DMS114 treated with DMSO at 0.1 percent for 48 hours (cell line): ENCODE data around the gene SLC6A3.

Experiments
- DNase-seq: peaks from one replicate; lab custom pipeline; 2025; ENCODE audit not compliant: unreplicated experiment; lab: John Stamatoyannopoulos, UW

The SLC6A3 gene

DNA sequence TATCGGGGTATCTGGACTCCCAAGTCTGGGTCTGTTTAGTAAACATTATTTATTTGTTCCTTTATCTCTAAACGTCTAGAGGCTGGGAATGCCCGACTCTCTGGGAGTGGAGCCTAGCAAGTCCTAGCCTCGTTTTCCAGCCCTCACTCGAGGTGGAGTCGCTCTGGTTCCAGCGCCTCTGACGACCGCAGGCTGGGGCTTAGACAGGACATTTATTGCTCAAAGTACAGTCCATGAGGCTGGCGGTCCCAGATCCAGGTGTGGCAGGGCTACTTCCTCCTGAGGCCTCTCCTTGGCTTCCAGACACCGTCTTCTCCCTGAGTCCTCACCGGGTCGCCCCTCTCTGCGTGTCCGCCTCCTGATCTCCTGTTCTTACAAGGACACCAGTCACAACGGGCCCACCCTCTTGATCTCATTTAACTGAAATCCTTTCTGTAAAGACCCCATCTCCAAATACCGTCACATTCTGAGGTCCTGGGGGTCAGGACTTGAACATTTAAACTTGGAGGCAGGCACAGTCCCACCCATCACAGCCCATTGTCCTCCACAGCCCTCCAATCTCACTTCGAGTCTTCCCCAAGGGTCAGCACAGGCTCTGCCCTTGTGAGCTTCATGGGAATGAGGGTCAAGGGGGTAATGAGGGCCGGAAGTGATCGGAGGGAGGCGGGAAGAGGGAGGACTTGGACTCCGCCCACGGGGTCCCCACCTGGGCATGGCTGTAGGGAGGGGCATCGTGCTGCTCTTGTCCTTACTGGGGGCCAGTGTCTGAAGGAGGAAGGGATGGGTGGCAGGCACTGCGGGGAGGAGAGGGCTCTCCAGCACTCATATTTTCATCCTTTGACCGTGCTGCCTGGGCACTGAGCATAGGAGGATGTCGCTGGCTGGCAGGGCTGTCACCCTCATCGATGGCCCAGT, 88.1 kb downstream of the SLC6A3 start:
- DNase-seq, result no peak

DNA sequence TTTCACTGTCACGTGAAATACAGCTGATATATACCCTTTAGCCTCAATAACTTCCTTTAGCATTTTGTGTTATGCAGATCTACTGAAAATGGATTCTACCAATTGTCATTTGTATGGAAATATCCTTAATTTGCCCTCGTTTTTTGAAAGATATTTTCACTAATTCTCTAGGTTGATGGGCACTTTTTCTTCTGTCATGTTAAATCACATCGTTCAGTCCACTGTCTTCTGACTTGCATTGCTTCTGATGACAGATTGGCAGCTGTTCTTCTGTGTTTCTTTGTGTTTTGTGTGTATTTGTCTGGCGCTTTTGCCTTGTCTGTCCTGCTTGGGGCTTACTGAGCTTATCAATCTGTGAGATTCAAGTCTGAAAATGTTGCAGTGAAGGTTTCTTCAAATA, 90.7 kb downstream of the SLC6A3 start:
- DNase-seq, result no peak

DNA sequence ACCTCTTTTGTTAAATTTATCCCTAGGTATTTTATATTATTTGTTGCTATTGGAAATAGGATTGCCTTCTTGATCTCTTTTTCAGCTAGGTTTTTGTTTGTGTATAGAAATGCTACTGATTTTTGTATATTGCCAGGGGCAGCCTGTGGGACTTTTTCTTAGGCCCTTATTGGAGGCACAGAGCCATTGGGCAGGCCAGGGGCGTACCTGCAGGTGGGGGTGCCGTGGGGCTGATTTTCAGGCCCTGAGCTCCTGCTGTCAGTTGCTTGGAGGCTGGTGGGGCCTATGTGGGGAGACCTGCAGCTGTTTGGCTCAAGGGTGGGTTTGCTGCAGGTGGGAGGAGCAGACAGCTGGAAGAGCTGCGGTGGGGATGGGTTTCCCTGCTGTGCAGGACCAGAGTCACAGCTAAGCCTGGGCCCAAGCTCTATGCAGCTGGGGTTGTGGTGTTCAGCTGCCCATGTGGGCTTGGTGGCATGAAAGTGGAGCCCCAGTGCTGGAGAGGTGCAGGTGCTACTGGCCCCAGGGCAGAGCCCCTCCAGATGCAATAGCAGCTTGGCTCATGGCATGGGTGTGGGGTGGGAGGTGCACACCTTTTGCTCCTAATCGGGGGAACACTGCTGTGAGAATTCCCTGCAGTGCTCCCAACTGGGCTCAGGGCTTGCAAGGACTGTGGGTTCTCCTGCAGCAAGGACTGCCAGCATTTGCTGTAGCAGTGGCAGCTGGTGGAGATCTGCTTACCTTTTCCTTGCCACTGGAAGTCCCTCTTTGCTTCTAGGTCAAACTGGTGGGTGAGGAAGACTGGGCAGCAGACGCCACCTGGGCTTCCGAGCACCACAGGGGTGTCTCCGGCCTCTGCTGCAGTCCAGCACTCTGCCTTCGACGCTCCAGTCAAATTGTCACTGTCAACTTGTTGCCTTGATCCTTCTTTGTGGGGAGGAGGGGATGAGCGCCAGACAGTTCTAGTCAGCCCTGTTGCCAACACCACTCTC, 92.7 kb downstream of the SLC6A3 start:
- no peak for DNase-seq

DNA sequence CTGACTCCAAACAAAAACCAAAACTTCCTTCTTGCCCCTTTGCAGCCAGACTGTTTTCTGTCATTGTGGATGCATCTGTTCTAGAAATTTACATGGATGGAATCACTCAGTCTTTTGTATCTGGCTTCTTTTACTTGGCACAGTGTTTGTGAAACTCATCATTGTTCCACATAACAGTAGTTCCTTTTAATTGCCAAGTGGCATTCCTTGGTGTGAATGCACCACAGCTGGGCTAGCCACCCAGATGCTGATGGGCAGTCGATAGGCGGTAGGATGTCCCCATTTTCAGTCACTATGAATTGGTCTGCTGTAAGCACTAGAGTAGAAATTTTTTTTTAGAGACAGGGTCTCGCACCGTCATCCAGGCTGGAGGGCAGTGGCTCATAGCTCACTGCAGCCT, 94.1 kb downstream of the SLC6A3 start:
- no peak for DNase-seq

DNA sequence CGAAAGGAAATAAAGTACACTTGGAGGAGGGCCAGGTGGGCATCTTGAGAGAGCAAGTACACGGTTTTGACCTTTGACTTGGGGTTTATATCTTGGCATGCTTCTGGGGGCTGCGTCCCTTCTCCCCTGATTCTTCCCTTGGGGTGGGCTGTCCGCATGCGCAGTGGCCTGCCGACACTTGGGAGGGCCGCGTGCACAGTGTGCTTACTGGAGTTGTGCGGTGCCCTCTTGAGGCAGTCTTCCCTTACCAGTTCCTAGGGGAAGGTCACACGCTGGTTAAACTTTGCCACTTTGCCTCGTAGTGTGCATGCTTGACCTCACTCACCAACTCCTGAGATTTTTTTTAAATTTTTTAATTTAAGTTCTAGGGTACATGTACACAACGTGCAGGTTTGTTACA, 96.0 kb downstream of the SLC6A3 start:
- DNase-seq, result no peak

DNA sequence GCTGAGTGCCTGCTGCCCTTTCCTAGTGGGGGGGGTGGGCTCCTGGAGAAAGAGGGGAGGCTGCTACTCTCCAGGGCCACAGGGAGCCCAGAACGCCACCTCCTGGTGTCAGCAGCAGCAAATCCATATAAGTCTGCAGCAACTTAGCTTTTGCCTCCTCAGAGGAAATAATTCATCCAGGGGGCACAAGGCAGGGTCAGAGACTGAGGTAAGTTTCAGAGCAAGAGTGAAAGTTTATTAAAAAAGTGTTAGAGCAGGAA, 96.3 kb downstream of the SLC6A3 start:
- no peak for DNase-seq

DNA sequence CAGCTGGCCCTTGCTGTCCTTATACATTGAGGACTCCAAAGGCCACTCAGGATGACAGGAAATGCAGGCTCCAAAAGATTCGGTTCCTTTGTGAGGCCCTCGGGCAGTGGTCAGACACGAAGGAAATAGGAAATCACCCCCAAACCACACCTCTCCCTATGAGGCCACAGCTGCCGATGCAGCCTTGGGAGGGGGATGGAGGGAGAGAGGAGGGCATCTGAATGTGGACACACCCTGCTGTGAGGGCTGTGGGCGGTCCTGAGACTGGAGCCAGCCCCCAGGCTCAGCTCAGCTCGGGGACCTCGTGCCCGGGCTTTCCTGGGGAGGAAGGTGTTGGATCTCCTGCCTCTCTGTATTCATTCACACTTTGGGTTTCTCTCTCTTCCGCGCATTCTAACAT, 97.7 kb downstream of the SLC6A3 start:
- DNase-seq, result no peak

DNA sequence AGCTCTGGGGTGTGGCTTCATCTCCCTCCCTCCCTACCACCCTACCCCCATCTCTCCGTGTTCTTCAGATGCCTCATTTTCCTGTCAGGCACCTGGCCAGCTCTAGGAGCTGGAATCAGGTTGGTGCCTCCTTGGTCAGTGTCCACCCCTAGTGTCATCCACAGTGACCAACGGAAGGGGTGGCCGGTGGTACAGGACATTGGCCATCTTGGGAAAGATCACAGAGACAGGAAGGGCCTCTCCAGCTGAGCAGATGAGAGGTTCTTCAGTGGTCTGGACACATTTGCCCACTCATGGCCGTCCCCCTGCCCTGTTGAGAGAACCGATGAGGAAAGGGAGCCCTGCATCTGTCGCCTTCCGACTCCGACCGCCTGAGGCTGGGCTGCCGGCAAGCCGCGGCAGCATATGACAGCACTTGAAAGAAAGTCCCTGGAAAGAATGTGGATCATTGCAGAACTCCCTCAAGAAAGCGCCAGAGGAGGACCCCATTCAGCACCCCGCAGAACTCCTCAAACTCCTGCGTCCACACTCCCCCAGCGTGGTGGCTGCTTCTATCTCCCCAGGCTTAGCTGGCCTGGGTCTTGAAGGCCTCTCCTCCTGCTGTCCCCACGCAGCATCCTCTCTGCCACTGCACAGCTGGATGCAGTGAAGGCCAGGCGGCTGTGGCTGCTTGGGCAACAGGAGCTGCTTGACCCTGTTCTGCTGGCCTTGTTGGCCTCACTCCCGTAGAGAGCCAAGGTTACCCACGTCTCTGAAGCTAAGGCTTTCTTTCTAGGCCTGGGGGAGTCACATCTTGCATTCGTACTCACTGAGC, 98.4 kb downstream of the SLC6A3 start:
- DNase-seq, result no peak

DNA sequence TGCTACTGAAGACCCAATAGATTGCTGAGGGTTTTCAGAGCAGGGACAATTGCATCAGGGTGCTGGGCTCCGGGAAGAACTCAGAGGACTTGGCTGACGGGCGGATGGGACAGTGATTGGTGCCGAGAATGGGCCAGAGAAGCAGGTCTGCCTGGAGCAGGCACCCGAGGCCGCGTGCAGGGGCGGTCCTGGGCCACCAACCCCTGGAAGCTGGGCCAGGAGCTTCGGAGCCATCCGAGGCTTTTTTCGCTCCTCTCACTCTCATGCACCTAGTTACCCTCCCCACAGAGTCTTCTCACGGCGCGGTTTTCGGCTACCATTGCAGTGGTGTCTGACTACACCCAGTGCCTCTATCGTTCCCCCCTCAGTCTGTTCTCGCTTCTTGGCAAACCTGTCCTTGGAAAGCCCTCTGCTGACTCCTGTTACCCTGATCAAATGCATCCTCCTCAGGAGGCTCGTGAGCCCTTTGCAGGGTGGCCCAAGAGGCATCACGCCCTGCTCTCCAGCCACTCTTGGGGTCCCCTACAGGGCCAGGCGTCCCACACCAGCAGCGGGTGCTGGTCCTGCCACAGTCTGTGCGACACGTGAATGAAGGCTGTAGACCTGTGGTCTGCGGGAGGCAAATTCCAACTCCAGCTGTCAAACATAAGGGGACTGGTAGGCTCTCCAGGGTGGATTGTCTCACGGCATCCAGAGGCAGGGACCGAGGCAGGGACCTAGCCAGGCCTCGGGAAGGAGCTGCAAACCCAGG, 99.2 kb downstream of the SLC6A3 start:
- no peak for DNase-seq

DNA sequence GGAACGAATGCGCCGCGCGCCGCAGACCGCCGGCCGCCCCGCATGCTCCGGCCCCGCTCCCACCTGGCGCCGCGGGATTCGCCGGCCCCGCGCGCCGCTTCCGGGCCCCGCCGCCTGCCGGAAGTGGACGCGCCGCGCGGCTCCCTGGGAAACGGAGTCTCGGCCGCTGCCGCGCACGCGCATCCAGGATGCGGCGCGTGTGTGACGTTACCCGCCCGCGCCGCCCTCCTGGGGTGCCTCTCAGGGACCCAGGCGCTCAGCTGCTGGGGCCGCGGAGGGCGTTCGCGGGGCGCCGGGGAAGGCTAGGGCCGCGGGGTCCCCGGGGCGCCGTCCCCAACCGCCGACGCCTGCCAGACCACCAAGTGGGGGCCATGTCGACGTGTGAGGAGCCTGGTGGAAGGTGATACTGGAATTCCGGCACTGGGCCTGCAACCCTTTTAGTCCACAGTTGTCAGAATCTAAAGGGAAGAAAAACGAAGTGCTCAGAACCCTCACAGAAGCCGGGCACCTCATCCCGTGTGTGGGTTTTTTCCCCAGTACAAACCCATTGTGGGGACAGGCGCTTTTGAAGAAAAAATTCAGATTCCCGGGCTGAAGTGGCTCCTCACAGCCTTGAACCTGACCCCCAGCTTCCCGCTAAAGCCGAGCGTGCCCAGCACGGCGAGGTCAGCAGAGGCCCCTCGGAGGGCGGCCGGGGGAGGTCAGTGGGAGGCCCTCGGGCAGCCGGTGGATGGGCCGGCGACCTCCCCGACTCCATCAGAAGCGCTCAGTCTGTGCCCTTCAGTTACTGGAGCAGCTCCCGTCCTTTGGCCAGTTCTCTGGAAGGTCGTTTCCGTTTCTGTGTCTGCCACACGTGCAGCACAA, 100.0 kb downstream of the SLC6A3 start, which contains the start of gene CLPTM1L:
CLPTM1L (minus strand) TSS at position 125 of the 864 bp plus-strand sequence. CDS start 258 bp downstream, outside the sequence.
- peak; percentile 64 for DNase-seq

DNA sequence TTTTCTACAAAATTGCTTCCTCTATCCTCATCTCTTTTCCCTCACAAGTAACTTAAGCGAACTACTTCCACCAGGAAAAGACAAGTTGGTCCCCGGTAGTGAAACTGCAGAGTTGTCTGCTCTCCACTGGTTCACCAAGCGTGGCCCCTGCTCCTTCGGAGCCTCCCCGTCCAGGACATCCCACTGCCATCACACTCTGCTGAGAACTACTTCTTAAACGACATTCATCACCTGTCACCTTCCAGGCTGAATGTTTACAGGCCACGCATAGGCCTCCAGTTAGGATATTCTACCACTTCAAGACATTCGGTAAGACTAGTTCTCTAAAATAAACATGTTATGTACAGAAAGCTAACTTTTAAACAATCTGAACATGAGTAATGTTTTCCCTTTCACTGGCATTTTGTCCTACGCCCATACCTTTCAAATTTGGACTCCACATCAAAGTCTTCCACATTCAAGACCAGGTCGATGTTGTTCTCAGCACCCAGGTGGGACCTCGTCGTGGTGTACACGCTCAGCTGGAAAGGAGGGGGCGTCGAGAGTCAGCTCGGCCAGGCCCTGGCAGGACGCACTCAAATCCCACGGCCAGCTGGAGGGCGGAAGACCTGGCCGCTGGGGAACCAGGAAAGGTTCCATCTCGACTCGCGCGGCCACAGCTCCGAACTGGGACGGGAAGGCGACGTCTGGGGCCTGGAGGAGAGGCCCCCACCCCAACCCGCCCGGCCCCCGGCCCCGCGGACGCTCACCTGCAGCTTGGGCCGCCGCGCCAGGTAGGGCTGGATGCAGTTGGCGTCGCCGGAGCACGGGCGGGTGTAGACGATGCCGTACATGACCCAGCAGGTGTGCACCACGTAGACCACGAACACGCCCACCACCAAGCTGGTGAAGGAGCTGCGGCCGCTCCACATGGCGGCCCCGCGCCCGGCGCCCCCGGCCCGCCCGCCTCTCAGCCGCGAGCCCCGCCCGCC, 101.0 kb downstream of the SLC6A3 start:
- DNase-seq, result no peak

DNA sequence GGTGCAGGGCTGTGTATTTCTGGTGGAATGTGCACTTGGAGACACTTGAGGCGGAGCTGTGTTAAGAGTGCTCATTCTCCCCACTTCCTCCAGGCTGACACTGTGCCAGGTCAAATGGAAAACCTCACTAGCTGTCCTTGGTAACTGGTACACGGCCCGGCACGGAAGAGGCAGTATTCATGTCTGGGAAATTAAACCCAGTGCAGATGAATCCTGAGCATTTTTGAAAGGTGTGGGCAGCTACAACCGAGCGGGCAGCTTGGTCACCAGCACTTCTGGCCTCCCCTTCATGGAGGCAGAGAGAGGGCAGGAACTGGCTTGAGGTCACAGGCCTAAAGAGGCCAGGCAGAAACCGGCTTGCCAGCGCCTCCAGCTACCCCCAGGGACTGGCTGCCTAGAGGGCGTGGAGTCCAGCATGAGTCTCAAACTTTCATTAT, 101.9 kb downstream of the SLC6A3 start:
- no peak for DNase-seq
